Measurements from ENCODE around the gene WDR33.

GRCh38 chr2:127733816-127734537, 77.0 kb downstream of the WDR33 start:
- TF ChIP-seq CTCF (IDR thresholded peaks at IDR 0.05; ENCODE audit: low read depth, low read length) (no peak), EZH2phosphoT487 (IDR thresholded peaks at IDR 0.05; ENCODE audit: low read depth) (no peak)

Data from OCI-LY3 (cell line).